Kidney epithelial cell (primary cell): ENCODE measurements around the gene BHLHE23. TPM values are rescaled to one million over a fixed set of nuclear protein-coding genes. Genes with fewer than 3 reads are reported as not detected.

Experiments
- DNase-seq: peaks from one replicate; pipeline ENCODE4 v3.0.0-alpha.2; 2010; ENCODE audit warnings: low read depth
- H3K27me3 ChIP-seq: 2 replicates; pipeline ENCODE4 v1.6.0; 2011; ENCODE audit warnings: low read length; ENCODE audit not compliant: control insufficient read depth, insufficient read depth
- H3K36me3 ChIP-seq: 2 replicates; pipeline ENCODE4 v1.5.1; 2011; ENCODE audit warnings: low read length; ENCODE audit not compliant: control insufficient read depth, insufficient read depth
- H3K4me3 ChIP-seq: 2 replicates; pipeline ENCODE4 v1.5.1; 2011; ENCODE audit warnings: low read depth, mild to moderate bottlenecking, control low read depth, low read length
- CTCF ChIP-seq: IDR thresholded peaks from 2 replicates; pipeline ENCODE4 v1.5.1; 2011; ENCODE audit warnings: mild to moderate bottlenecking, moderate library complexity, low read length, control low read depth, inconsistent platforms; ENCODE audit not compliant: insufficient read depth, poor library complexity, severe bottlenecking
- total RNA-seq: library from RNA; depleted of rRNA; stranded (reverse); fragments of >200 nt; gene quantifications from 2 replicates; pipeline ENCODE4 v1.2.3, GENCODE V29; 2015

BHLHE23 gene
- total RNA-seq, 1 donor from 2014 or later, result not detected

GRCh38 chr20:63000958-63001357, 5.8 kb downstream of the BHLHE23 start:
- Histone ChIP-seq H3K27me3 (peaks cover 77% of the 10 kb centered on the region), H3K4me3 (no peak overlapping the region), H3K36me3 (no peaks in the 10 kb centered on the region)
- no peak for DNase-seq
- no peak for TF ChIP-seq CTCF

DNA sequence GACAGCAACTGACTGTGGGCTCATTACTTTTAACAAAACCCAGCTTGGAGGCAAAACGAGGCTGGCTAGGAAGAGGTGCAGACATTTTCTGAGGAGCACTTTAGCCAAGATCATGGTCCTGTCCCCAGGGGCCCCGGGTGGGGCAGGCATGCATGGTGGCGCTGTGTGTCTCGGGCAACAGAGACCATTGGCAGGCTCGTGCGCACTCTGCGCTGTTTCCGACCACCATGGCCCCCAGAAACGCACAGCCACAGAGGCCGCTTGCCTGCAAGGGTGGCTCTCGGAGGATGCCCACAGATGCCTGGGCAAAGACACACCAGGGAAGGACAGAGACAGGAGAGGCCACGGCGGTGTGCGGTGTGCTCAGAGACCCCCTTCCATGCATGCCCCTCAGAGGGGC, 6.7 kb downstream of the BHLHE23 start:
- H3K27me3 ChIP-seq, result peaks cover 75% of the 10 kb centered on the region
- no peak for DNase-seq
- no peak for TF ChIP-seq CTCF
- H3K36me3 ChIP-seq, result no peaks in the 10 kb centered on the region
- no peak overlapping the region for H3K4me3 ChIP-seq

DNA sequence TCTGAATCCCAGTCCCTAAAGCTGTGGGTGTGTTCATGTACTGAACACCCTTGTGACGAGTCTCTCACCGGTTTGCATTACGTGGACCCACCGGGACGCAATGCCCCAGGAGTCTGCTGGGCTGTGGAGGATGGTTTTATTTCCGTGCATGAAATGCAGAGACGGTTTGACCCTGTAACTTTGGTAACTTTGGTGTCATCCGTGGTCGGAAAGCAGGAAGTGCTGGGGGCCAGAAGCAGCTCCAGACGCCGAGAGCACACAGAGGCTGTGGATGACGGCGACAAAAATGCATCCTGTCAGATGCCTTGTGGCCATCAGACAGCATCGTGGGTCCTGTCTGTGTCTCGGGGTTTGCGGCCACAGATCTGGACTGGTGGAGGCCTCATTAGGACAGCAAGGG, 7.2 kb downstream of the BHLHE23 start:
- Histone ChIP-seq H3K36me3 (no peaks in the 10 kb centered on the region), H3K4me3 (no peak overlapping the region), H3K27me3 (peaks cover 74% of the 10 kb centered on the region)
- TF ChIP-seq CTCF, result no peak
- DNase-seq, result no peak

DNA sequence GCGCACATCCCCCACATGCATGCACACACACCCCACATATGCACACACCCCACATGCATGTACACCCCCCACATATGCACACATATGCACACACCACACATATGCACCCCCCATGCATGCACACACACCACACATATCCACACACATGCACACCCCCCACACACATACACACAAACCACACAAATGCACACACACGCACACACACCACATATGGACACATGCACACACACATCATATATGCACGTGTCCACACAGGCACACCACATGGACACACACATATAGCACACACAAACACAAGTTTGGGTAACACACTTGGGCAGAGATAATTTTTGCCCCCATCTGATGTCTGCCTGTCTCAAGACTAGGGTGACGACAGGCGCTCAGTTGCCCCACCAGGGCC, 8.3 kb downstream of the BHLHE23 start:
- Histone ChIP-seq H3K36me3 (no peaks in the 10 kb centered on the region), H3K27me3 (peaks cover 72% of the 10 kb centered on the region), H3K4me3 (no peak overlapping the region)
- no peak for DNase-seq
- TF ChIP-seq CTCF, result no peak

- Histone ChIP-seq H3K4me3 (no peak overlapping the region), H3K27me3 (peaks cover 68% of the 10 kb centered on the region), H3K36me3 (no peaks in the 10 kb centered on the region)
- TF ChIP-seq CTCF, result no peak
- DNase-seq, result no peak
Measured at GRCh38 chr20:62997417-62998035, 9.2 kb downstream of the BHLHE23 start.

DNA sequence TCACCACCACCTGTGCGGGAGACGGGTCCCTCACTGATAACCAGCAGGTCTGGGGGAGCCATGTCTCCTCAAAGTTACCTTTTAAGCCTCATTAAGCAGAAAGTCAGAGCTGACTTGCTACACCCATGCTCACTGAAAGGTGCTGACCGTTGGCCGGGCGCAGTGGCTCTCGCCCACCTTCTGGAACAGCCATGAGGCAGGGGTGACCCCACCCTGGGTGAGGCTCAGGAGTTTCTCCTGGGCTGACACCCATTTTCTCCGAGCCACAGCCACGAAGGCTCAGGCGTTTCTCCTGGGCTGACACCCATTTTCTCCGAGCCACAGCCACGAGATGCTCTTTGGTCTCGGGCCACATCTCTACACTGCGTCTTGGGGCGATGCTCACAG, 10.2 kb downstream of the BHLHE23 start:
- Histone ChIP-seq H3K4me3 (no peak overlapping the region), H3K36me3 (no peaks in the 10 kb centered on the region), H3K27me3 (peaks cover 67% of the 10 kb centered on the region)
- no peak for DNase-seq
- TF ChIP-seq CTCF, result no peak
